HG02870 (cell line): Measurements from ENCODE around the gene DAAM1.

ENCODE experiments used
- ATAC-seq: cut with Tn5 transposase; IDR thresholded peaks from one replicate; pipeline ENCODE4 v1.9.1; 2021; ENCODE audit warnings: mild to moderate bottlenecking, moderate library complexity; ENCODE audit not compliant: unreplicated experiment

DAAM1 gene

DNA sequence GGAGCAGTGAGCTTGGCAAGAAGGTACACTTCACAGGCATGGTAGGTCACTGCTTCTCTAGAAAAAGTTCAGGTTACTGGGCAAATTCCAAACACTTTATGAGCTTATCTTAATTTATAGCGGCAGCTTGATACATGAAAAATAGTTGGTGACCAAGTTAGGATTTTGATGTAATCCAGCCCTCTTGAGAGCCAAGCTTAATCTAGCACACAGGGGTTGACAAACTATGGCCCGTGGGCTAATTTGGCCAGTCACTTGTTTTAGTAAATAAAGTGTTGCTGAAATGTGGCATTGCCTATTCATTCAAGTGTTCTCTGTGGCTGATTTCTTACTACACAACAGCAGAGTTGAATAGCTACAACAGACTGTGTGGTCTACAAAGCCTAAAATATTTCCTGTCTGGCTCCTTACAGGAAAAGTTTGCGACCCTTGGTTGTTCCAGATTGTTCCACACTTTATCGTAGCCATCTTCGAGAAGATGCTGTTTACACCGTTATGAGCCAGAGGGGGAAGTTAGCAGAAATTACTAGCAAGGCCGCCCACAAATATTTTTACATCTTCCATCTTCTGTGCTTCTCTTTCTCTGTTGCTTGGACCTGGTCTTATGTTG is 120.9 kb downstream of the DAAM1 start:
- ATAC-seq: no peak

DNA sequence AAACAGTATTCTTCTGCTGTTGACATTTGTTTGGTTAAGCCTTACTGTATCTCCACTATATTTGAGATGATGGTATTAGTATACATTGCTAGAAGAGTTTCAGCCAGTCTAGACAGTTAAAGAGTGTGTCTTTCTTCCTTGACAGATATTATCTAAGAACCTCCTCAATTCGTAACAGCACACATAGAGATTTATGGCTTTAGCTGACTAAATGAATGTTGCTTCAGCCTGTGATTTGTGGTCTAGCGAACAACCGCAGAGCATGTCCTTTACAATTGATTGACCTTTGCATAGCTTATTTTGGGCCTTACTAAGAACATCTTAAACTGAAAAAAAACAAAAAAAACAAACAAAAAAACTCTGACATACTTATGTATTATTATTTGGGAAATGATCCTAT is 122.2 kb downstream of the DAAM1 start:
- no peak for ATAC-seq

DNA sequence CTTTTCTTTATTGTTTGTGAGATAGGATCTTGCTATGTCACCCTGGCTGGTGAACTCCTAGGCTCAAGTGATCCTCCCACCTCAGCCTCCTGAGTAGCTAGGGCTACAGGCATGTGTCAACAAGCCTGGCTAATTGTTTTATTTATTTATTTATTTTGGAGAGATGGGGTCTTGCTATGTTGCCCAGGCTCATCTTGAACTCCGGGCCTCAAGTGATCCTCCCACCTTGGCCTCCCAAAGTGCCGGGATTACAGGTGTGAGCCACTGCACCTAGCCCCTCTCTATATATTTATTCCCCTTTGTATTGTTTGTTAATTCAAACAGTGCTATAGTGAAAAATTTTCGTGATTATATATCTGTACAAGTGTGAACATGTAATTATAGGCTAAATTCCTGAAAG is 123.3 kb downstream of the DAAM1 start:
- ATAC-seq: no peak

DNA sequence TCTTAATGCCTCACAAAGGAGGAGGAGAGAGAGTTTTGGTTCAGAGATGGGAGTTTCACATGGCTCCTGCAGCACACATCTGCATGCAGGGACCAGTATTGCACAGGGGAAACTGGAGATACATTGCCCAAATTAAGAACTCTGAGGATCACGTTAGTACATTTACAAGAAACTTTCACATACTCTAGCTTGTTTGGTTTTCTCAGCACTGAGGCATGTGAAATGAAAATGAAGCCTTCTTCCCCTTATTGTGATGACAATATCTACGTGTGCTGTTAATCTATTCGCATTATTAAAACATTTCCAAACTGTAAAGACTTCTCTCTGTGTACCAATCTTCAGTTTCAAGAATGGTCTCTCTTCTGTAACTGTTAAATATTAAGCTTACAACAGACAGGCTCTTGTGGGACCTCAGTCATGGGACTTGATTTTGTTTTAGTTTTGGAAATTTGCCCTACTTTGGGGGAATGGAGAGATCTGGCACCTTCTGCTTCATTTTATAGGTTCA is 124.7 kb downstream of the DAAM1 start:
- peak; percentile 70 for ATAC-seq

DNA sequence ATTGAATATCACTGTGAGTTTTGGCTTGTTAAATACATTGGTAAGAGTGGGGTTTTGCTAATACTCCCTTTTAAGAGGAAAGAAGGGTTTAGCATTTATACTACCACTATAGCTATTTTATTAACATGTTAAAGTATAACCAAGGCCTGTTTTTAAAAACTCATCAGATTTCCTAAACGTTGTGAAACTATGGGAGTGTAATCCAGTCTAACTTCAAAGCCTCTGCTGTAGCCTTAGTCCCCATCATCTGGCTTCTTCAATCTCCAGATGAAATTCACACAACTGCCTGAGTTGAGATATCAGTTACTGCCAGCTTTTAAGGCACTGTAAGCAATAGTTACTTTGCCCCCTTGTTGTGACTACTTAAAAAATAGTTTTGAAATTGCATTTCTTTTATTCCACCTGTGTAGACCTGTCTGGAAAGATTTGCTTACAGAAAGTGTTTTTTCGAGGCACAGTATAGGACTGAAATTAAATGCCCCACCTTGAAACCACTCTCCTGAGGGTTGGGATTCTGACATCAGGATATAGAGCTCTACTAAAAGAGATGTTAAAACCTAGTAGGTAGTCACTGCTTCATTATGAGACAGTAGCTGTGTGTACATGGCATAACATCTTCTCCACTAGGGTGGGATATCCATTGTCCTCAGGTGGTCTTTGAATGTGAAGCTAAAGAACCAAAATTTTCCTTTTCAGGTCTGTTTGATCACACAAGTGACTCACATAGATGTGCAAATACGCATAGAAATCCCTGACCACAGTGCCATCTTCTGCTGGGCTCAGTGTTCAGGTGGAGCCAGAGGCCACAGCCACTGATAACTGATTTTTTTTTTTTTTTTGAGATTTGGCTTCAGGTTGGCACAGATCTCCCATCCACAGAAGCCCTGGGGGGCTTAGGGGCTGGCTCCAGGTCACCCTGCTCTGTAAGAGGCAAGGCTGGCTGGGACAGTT is 125.5 kb downstream of the DAAM1 start:
- no peak for ATAC-seq

DNA sequence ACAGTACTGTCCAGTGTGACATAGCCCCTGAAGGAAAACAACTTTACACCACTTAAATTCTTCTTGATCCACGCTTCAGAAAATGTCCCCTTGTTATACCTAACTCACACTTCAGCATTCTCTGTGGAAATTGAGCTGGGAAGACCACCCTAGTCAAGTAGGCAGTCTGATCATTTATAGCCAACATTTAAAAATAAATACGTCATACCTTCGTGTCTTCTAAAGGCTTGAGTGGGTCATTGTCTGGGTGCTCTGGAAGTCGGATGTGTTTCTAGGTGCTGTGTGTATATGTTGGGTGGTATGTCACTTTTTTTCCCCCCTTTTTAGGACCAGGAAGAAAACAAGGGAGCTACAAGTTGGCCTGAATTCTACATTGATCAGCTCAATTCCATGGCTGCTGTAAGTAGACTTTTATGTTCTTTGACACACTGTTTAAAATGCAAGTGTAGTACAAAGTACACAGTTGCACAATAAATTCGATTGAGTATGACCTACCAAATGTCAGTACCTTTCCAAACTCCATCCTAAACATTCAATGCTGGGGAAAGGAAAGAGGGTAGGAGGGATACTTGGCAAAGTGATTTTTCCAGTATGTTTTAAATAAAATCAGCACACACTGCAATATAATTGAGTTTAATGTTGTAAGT is 126.6 kb downstream of the DAAM1 start:
- no peak for ATAC-seq

DNA sequence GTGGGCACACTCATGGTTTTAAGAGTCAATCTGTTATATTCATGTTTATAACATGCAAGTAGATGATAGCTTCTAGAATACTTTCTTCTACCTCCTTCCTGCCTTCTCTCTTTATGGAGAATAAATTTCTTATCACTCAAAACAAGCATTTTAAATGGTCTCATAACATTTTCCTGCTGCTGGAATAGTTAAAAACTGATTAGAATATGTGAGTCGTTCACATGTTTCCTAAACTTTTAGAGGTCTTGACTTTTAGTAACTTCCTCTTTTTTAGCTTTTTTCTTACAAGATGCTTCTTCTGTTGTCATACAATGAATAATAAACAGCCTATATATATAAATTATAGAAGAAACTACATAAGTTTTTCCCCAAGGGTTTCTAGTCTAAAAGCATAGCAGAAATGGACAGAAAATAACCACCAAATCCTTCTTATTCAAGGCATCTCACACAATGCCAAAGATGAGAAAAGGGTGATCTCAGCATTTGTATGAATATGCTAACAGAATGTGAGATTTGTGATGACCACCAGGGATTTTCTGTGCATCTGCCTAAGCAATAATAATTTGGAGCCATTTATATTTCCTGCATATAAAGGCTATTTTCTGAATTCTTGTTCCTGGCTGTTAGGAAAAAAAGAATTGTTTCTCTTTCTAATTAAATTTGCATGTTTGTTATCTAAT is 127.8 kb downstream of the DAAM1 start:
- ATAC-seq: no peak

DNA sequence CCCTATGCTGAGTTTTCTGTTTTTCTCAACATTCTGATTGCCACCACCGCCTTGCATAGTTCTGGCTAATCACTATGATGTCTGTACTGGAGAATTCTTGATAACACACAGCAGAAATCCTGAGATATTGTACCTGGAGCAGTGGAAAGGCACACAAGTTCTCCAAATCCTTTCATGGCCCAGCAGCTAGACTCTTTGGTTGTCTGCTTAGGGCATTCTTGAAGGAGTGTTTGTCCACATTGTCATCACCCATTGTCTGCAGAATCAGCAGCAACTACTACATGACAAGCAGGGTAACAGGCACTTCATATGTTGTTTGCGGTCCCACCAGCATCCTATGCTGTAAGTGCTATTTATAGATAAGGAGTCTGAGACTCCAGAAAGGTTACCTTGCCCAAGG is 128.9 kb downstream of the DAAM1 start:
- no peak for ATAC-seq

DNA sequence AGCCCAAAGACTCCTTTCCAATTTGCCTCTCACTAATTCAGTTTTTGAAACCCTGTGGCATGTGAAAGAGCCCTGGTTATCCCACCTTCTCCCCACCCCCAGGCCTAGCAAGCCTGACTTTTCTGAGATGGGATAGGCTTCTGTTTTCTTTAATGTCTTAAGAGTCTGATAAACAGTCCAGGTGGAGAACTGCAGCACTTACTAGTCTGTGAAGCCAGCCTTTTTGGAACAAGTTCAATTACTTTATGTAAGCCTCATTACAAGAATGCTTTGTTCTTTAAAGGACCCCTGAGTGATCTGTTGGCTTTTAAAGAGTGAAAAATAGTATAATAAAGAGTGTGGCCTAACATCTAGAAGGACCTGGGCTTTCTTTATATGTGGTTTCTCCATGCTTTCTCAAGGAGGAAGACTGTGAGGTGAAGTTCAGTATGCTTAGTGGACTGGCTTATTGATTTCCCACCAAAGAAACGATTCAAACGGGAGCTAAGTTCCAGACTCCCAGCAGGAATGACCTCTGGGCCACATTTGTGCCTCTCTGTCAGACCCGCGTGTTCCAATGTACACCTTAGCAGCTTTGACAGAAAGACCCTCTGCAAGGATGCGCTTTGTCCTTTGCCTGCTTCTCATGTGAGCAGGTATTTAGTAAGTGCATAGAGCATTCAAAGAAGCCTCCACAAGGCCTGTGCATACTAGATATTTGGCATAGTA is 129.5 kb downstream of the DAAM1 start:
- no peak for ATAC-seq

DNA sequence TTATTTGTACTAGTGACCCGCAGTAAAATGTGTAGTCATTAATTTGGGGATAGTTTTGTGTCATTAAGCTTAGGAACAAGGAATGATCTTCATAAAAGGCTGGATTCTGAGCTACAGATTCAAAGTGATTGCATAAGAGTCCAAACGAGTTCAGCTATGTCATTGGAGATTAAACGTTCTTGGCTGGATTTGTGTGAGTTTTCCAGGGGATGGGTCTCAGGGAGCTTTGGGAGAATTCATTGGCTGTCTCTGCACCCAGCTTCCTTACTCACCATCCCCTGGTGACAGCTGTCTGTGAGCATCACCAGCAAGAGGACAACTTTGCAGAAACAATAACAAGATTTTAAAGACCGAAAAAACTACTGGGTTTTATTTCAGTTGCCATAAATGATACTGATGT is 130.4 kb downstream of the DAAM1 start:
- no peak for ATAC-seq

DNA sequence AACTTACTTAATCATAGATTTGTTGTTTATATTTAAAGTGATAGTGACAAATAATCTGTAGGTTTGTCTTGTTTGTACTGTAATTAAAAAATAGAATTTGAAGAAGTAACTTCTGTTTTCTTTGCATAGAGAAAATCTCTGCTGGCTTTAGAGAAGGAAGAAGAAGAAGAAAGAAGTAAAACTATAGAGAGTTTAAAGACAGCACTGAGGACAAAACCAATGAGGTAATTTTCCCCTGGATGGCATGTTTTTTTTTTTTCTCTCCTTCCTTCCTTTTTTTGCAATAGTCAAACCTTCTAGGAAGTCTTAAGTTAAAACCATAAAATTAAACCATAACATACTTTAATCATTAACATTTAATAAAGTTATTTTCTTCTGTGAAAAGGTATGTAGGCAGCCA is 131.9 kb downstream of the DAAM1 start:
- ATAC-seq: no peak

DNA sequence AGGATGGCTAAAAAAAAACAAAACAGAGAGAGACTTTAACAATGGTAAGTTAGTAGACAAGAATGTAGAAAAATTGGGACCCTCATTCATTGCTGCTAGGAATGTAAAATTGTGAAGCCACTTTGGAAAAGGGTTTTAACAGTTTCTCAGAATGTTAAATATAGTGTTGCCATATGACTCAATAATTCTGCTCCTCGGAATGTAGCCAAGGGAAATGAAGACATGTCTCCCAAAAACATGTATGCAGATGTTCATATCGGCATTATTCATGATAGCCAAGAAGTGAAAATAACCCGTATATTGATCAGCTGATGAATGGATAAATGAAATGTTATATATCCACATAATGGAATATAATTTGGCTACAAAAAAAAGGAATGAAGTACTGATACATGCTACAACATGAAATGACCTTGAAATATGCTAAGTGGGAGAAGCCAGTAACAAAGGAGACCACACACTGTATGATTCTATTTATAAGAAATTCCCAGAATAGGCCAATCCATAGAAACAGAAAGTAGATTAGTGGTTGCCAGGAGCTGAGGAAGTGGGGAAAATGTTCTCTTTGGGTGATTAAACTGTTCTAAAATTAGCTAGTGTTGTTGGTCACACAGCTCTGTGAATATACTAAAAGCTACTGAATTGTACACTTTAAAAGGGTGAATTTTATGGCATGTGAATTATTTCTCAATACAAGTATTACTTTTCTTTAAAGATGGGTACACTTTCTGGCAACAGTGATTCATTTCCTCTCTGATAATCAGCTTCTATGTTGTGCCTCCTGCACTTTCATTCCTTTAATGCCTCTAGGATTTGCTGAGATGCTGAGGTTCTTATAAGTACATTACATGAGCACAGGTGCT is 132.5 kb downstream of the DAAM1 start:
- ATAC-seq: no peak

DNA sequence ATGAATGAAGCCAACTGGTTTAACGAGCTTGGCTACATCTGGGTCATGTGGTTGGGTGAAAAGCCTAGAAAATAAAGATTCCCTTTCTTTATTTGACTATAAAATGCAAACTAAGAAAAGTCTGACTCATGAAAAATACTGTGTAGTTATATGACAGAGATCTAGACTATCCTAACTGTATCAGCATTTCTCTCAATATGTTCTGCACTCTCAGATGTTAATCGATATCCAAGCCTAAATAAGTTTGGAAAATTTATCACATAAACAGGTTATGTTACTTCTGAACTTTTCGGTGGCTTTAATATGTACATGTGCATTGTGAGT is 133.1 kb downstream of the DAAM1 start:
- ATAC-seq: no peak

DNA sequence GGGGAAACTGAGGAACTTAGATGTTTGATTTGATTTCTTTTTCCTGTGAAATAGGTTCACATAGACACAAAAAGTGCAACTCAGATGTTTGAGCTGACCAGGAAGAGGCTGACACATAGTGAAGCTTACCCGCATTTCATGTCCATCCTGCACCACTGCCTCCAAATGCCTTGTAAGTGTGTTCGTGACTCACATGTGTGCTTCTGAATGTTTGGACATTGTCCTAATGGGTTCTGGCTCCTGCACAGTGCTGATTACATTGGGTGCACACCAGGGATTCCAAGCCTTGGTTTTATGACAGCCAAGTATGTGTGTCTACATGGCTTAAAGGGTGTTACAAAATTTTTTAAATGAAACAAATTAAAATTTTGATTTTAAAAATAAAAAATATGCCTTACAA is 137.4 kb downstream of the DAAM1 start:
- ATAC-seq: no peak

DNA sequence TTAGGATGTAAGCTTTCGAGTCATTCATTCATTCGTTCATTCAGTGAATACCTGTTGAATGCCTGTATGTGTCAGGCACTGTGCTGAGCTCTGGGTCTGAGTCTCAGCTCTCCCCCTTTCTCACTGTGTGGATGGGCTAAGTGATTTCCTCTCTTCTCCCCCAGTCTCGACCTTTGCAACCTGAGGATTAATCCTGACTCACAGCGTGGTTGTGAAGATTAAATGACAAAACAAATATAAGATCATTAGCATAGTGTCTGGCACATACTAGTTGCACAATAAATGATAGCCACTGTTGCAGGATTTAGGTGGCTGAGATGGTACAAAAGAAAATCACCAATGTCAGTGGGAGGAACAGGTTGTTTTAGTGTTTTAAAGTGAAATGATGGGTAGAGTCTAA is 140.0 kb downstream of the DAAM1 start:
- ATAC-seq: no peak

DNA sequence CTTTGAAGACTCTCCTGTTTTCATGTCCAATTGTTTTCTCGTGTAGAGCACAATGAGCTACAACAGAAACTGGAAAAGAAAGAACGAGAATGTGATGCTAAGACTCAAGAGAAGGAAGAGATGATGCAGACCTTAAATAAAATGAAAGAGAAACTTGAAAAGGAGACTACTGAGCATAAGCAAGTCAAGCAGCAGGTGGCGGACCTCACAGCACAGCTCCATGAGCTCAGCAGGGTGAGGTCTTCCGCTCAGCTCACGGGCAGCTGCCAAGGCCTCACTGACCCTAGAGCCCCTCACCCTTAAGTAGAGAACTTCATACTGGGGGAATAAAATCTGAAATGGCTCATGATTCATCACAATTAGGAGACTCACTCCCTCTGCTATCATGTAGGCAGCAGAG is 142.0 kb downstream of the DAAM1 start:
- peak; percentile 44 for ATAC-seq

DNA sequence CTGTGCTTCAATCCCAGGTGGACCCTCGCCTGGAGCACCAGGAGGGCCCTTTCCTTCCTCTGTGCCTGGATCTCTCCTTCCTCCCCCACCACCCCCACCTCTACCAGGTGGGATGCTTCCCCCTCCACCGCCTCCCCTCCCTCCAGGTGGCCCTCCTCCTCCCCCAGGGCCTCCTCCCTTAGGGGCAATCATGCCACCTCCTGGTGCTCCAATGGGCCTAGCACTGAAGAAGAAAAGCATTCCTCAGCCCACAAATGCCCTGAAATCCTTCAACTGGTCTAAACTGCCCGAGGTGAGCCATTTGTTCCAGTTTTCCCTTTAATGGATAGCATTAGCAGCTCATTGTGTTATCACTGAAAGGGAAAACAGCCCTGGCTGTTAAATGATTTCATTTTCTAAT is 142.8 kb downstream of the DAAM1 start:
- no peak for ATAC-seq

DNA sequence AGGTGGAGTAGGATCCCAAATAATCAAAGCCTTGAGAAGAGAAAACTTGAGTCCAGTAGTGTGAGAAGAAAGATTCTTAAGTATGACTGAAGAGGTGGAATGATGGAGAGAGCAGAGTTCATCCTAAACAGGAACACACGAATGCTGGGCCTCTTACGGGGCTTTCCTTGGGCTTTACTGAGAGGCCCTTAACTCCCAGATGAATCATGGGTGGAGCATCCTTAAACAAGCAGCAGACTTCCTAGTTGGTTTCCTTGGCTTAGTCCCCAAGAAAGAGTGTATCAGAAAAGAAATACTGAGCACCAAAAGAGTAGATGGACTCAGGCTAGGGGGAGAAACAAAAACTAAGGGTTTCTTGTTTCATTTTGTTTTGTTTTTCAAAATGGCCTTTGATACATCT is 144.3 kb downstream of the DAAM1 start:
- ATAC-seq: no peak

DNA sequence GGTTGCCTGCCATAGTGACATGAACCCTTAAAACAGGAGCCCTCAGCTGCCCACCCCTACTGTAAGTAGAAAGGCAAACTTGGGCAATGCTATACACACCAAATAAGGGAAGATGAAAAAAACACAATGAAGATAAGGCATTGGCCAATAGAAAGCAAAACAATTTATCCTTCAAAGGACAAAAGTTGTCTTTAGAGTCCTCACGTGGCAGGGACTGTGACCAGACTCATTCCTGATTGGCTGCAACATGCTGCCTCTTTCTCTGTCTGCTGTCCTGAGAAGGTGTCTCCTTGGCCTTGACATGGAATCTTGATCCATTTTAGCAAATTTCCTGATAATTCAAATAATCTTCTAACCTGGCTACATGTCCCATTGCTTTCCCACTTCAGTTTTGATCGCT is 144.8 kb downstream of the DAAM1 start:
- no peak for ATAC-seq

DNA sequence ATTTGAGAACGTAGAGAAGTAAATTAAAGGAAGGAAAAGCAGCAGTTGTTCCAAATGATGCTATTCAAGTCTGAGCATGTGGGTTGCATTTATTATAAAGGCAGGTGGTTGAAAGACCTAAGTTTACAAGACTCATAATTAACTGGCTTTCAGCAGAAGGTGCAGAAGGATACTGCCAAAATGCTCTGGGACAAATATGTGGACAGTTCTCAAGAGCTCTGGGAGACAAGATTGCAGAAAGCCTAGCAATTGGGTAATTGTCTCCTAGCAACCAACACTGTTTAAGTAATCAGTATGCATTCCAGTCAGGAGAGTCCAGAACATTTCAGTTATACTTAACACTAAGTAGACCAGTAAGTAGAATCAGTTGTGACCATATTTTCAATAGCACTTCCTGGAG is 145.2 kb downstream of the DAAM1 start:
- ATAC-seq: no peak
